BLaER1 treated with 17β-estradiol and CSF1 and Interleukin-3, amounts not matched to agents 10 nM and 100 nM (cell line): Measurements from ENCODE around the gene OR2F1.
A peak's percentile ranks its signal among the peaks of the same experiment; 100 is the strongest.
"Not testable (repeated sequence)": the region's sequence is repeated elsewhere in the genome, so short reads cannot be mapped to it uniquely, and the experiment has no call there.

ENCODE experiments used
- H3K27ac ChIP-seq, 11 experiments: shearing (Covaris generic); formaldehyde crosslinking; 2 replicates each; pipeline ENCODE4 v1.8.1; 2022
- H3K27me3 ChIP-seq, 11 experiments: shearing (Covaris generic); formaldehyde crosslinking; 2 replicates each; pipeline ENCODE4 v1.8.1; 2022
- H3K36me3 ChIP-seq, 11 experiments: shearing (Covaris generic); formaldehyde crosslinking; 2 replicates each; pipeline ENCODE4 v1.8.1; 2022
- H3K4me1 ChIP-seq, 10 experiments: shearing (Covaris generic); formaldehyde crosslinking; 2 replicates each; pipeline ENCODE4 v1.8.1; 2022
- H3K4me2 ChIP-seq, 11 experiments: shearing (Covaris generic); formaldehyde crosslinking; 2 replicates each; pipeline ENCODE4 v1.8.1; 2022
- H3K4me3 ChIP-seq, 10 experiments: shearing (Covaris generic); formaldehyde crosslinking; 2 replicates each; pipeline ENCODE4 v1.8.1; 2022
- H3K9ac ChIP-seq, 11 experiments: shearing (Covaris generic); formaldehyde crosslinking; 2 replicates each; pipeline ENCODE4 v1.8.1; 2022
- H3K9me3 ChIP-seq, 11 experiments: shearing (Covaris generic); formaldehyde crosslinking; replicated peaks in 1 of 11; 2 replicates each; pipeline ENCODE4 v1.8.1; 2022
- H4K20me1 ChIP-seq, 11 experiments: shearing (Covaris generic); formaldehyde crosslinking; 2 replicates each; pipeline ENCODE4 v1.8.1; 2022
- Cebpa-rat ChIP-seq, 11 experiments: shearing (Covaris generic); IDR thresholded peaks; 2 replicates each; pipeline ENCODE4 v1.8.1; 2022

The OR2F1 gene

GRCh38 chr7:143992670-143993069 is 38.0 kb downstream of the OR2F1 start:
- H3K4me3 ChIP-seq = no peak overlapping the region
- no peak overlapping the region for H3K27ac ChIP-seq
- no peak for TF ChIP-seq Cebpa-rat (IDR thresholded peaks at IDR 0.05)

DNA sequence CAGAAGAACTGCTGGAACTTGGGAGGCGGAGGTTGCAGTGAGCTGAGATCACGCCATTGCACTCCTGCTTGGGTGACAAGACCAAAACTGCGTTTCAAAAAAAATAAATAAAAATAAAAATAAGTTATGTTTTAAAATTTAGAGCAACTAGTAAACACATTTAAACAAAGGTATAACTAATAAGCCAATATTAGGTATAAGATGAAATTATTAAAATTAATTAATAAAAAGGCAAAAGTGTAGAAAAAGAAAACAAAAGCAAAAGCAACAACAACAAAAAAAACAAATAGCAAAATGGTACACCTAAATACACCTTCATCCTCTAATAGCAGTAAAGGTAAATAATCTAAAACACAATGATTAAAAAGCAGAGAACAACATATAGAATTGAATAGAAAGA is 39.3 kb downstream of the OR2F1 start:
- Histone ChIP-seq H3K4me3 (no peak overlapping the region), H3K4me2 (no peak overlapping the region), H3K27ac (no peak overlapping the region), H3K36me3 (no peaks in the 10 kb centered on the region), H4K20me1 (no peaks in the 10 kb centered on the region), H3K9me3 (peaks cover 6 to 12% (median 9%) of the 10 kb centered on the region in 11 experiments; a peak in 17 of 22 replicates), H3K9ac (no peak overlapping the region), H3K27me3 (no peaks in the 10 kb centered on the region), H3K4me1 (no peaks in the 10 kb centered on the region)
- no peak for TF ChIP-seq Cebpa-rat (IDR thresholded peaks at IDR 0.05)

More at GRCh38 chr7:143992670-143993069, 38.0 kb downstream of the OR2F1 start:
- Histone ChIP-seq H3K4me2 (no peak overlapping the region), H3K9ac (no peak overlapping the region), H3K27me3 (no peaks in the 10 kb centered on the region), H3K4me1 (no peaks in the 10 kb centered on the region), H3K36me3 (no peaks in the 10 kb centered on the region), H4K20me1 (no peaks in the 10 kb centered on the region), H3K9me3 (peaks cover 6 to 12% (median 9%) of the 10 kb centered on the region in 11 experiments; a peak in 17 of 22 replicates)

GRCh38 chr7:144000020-144000419 is 45.4 kb downstream of the OR2F1 start, which contains the start of gene OR6B1:
TSS of gene OR6B1 (plus strand) at chr7:144000320. CDS start at chr7:144003997, 3,677 bp downstream.
- Histone ChIP-seq H3K27me3 (no peaks in the 10 kb centered on the region), H3K9ac (no peak within 1 kb of the TSS), H3K4me3 (no peak within 1 kb of the TSS), H3K36me3 (no peaks in the 10 kb centered on the region), H3K4me2 (no peak within 1 kb of the TSS), H3K27ac (no peak within 1 kb of the TSS), H3K9me3 (no peaks in the 10 kb centered on the region), H3K4me1 (no peaks in the 10 kb centered on the region), H4K20me1 (no peaks in the 10 kb centered on the region)
- TF ChIP-seq Cebpa-rat (IDR thresholded peaks at IDR 0.05) = no peak

- Histone ChIP-seq H3K4me2 (no peak overlapping the region), H3K9ac (no peak overlapping the region), H3K27ac (no peak overlapping the region), H3K4me3 (no peak overlapping the region), H3K27me3 (no peaks in the 10 kb centered on the region), H3K36me3 (no peaks in the 10 kb centered on the region), H4K20me1 (no peaks in the 10 kb centered on the region), H3K9me3 (no peaks in the 10 kb centered on the region), H3K4me1 (no peaks in the 10 kb centered on the region)
- TF ChIP-seq Cebpa-rat (IDR thresholded peaks at IDR 0.05) = no peak
These were observed 46.9 kb downstream of the OR2F1 start for GRCh38 chr7:144001543-144001942.

GRCh38 chr7:144004703-144005102 is 50.1 kb downstream of the OR2F1 start:
- H3K27ac ChIP-seq = no peak overlapping the region
- no peak overlapping the region for H3K9ac ChIP-seq
- no peak overlapping the region for H3K4me3 ChIP-seq
- H3K9me3 ChIP-seq = peaks cover 15 to 19% (median 16%) of the 10 kb centered on the region in 11 experiments
- TF ChIP-seq Cebpa-rat (IDR thresholded peaks at IDR 0.05) = no peak
- no peaks in the 10 kb centered on the region for H3K27me3 ChIP-seq
- H3K36me3 ChIP-seq = peaks cover 0 to 8% (median 0%) of the 10 kb centered on the region in 11 experiments; a peak in 3 of 22 replicates
- H3K4me1 ChIP-seq = peaks cover 0 to 2% (median 0%) of the 10 kb centered on the region in 10 experiments; a peak in 2 of 20 replicates
- no peak overlapping the region for H3K4me2 ChIP-seq
- no peaks in the 10 kb centered on the region for H4K20me1 ChIP-seq

DNA sequence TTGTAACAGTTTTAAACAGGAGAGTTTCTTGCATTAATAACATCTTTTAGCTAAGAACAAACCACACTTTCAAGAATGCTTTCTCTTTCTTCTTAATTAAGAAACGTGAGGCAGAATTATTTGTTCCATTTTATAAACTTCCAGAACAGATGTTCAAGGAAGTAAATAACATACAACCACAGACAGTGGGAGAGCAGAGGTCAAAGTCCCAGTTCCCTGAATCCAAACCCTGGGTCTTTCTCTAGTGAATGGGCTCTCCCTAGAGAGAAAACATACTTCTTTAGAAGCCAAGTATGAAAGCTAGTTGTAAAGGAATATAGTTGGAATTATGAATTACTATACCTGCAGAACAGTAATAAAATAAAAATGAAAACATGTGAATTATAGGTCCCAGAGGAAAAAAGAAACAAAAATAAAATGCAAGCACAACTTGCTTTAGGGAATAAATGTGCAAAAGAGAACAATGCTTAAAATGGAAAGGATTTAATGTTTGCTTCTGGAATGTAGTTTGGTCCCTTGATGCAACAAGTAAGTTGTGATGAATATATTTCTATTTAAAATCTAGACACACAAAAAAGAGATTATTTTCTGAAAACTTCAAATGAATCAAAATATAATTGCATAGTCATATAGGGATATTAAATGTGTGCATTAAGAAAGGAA is 51.5 kb downstream of the OR2F1 start:
- H3K27me3 ChIP-seq = no peaks in the 10 kb centered on the region
- TF ChIP-seq Cebpa-rat (IDR thresholded peaks at IDR 0.05) = no peak
- peaks cover 30 to 34% (median 31%) of the 10 kb centered on the region in 11 experiments for H3K9me3 ChIP-seq
- H3K9ac ChIP-seq = no peak overlapping the region
- no peaks in the 10 kb centered on the region for H4K20me1 ChIP-seq
- H3K4me1 ChIP-seq = peaks cover 0 to 10% (median 0%) of the 10 kb centered on the region in 10 experiments; a peak in 3 of 20 replicates
- no peak overlapping the region for H3K4me2 ChIP-seq
- peaks cover 0 to 9% (median 0%) of the 10 kb centered on the region in 11 experiments; a peak in 3 of 22 replicates for H3K36me3 ChIP-seq
- H3K27ac ChIP-seq = no peak overlapping the region
- H3K4me3 ChIP-seq = no peak overlapping the region

DNA sequence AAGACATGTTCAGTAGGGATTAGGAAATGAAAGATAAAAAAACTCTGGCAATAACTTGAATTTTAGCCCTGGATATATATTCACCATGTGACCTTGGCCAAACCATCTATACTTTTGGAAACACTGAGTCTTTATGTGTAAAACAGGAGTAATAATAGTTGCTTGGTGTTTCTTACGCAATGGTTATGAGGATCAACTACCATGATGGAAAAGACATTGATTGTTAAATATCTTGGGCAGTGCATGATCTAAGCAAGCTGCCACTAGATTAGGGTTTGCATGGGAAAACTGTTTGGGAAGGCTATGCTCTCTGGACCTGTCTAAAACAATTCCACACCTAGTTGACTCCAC is 52.0 kb downstream of the OR2F1 start:
- Histone ChIP-seq H3K27me3 (no peaks in the 10 kb centered on the region), H4K20me1 (no peaks in the 10 kb centered on the region), H3K27ac (no peak overlapping the region), H3K36me3 (peaks cover 0 to 9% (median 0%) of the 10 kb centered on the region in 11 experiments; a peak in 3 of 22 replicates), H3K4me2 (no peak overlapping the region), H3K4me1 (peaks cover 0 to 10% (median 0%) of the 10 kb centered on the region in 10 experiments; a peak in 3 of 20 replicates), H3K9ac (no peak overlapping the region), H3K4me3 (no peak overlapping the region), H3K9me3 (peaks cover 31 to 39% (median 36%) of the 10 kb centered on the region in 11 experiments)
- no peak for TF ChIP-seq Cebpa-rat (IDR thresholded peaks at IDR 0.05)

DNA sequence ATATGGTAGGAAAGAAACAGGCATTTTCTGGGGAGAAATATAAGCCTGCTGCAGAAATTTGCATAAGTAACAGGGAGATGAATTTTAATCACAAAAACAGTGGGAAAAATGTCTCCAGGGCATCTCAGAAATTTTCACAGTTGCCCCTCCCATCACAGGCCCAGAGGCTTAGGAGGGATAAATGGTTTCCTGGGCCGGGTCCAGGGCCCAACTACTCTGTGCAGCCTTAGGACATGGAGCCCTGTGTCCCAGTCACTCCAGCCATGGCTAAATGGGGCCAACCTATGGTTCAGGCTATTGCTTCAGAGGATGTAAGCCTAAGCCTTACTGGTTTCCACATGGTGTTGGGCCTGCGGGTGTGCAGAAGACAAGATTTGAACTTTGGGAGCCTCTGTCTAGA is 54.7 kb downstream of the OR2F1 start:
- Histone ChIP-seq H3K4me3 (peak overlapping the region in 2 of 10 experiments; percentile 4 to 42; a peak in 1 of 20 replicates), H3K36me3 (peaks cover 0 to 9% (median 0%) of the 10 kb centered on the region in 11 experiments; a peak in 3 of 22 replicates), H3K4me1 (peaks cover 0 to 10% (median 0%) of the 10 kb centered on the region in 10 experiments; a peak in 3 of 20 replicates), H3K4me2 (no peak overlapping the region), H4K20me1 (no peaks in the 10 kb centered on the region), H3K9me3 (peaks cover 31 to 41% (median 36%) of the 10 kb centered on the region in 11 experiments), H3K27me3 (no peaks in the 10 kb centered on the region), H3K27ac (peak overlapping the region in 1 of 11 experiments; percentile 5; a peak in 2 of 22 replicates), H3K9ac (no peak overlapping the region)
- no peak for TF ChIP-seq Cebpa-rat (IDR thresholded peaks at IDR 0.05)

DNA sequence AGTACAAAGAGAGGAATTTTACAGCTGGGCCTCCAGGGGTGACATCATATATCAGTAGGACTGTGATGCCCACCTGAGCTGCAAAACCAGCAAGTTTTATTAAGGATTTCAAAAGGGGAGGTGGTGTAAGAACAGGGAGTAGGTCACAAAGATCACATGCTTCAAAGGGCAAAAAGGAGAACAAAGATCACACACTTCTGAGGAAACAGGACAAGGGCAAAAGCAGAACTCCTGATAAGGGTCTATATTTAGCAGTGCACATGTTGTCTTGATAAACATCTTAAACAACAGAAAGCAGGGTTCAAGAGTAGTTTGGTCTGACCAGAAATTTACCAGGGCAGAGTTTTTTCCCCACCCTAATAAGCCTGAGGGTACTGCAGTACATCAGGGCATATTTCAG is 55.4 kb downstream of the OR2F1 start:
- H3K27ac ChIP-seq = peak overlapping the region in 1 of 11 experiments; percentile 23; a peak in 1 of 22 replicates
- not testable (repeated sequence) for H3K27me3 ChIP-seq, H4K20me1 ChIP-seq, H3K36me3 ChIP-seq, H3K4me3 ChIP-seq, H3K9ac ChIP-seq
- H3K9me3 ChIP-seq = peaks cover 31 to 41% (median 36%) of the 10 kb centered on the region in 11 experiments
- peaks cover 0 to 10% (median 0%) of the 10 kb centered on the region in 10 experiments; a peak in 3 of 20 replicates for H3K4me1 ChIP-seq
- peak overlapping the region in 2 of 11 experiments; percentile 11 to 32; a peak in 2 of 22 replicates for H3K4me2 ChIP-seq

GRCh38 chr7:144010821-144011220 is 56.2 kb downstream of the OR2F1 start:
- H3K9ac ChIP-seq, H3K4me2 ChIP-seq, H3K27ac ChIP-seq, H3K4me3 ChIP-seq, H3K27me3 ChIP-seq, H3K36me3 ChIP-seq, H4K20me1 ChIP-seq: not testable (repeated sequence)
- peaks cover 31 to 41% (median 37%) of the 10 kb centered on the region in 11 experiments for H3K9me3 ChIP-seq
- peaks cover 0 to 10% (median 0%) of the 10 kb centered on the region in 10 experiments; a peak in 3 of 20 replicates for H3K4me1 ChIP-seq
